ENCODE results near the gene CNBD2. TPM values are rescaled to one million over a fixed set of nuclear protein-coding genes. Genes with fewer than 3 reads are reported as not detected.
A peak's percentile ranks its signal among the peaks of the same experiment; 100 is the strongest.

The CNBD2 gene
- total RNA-seq, 6 donors from 2014 or later: 2.2 to 4.2 (median 3.7) TPM; not detected in 1

GRCh38 chr20:36010076-36010475 lies 41.7 kb downstream of the CNBD2 start:
- Histone ChIP-seq H3K4me3 (no peak overlapping the region), H3K36me3 (no peaks in the 10 kb centered on the region), H3K27ac (peak overlapping the region in 1 of 4 donors; percentile 48), H3K9me3 (no peaks in the 10 kb centered on the region), H3K27me3 (no peaks in the 10 kb centered on the region), H3K4me1 (peaks cover 0 to 7% (median 0%) of the 10 kb centered on the region in 4 donors)
- DNase-seq (peak in 1 of 2 donors; percentile 66), ATAC-seq (ENCODE audit: low FRiP score in 2 of 2) (peak in 1 of 2 donors; percentile 65)
- WGBS, 2 donors: 70 to 87% methylated on average over 3 to 4 of the region's 4 CpGs
- TF ChIP-seq POLR2AphosphoS5 (IDR thresholded peaks at IDR 0.05) (peak in 1 of 2 donors; percentile 15), POLR2A (IDR thresholded peaks at IDR 0.05) (no peak)

DNA sequence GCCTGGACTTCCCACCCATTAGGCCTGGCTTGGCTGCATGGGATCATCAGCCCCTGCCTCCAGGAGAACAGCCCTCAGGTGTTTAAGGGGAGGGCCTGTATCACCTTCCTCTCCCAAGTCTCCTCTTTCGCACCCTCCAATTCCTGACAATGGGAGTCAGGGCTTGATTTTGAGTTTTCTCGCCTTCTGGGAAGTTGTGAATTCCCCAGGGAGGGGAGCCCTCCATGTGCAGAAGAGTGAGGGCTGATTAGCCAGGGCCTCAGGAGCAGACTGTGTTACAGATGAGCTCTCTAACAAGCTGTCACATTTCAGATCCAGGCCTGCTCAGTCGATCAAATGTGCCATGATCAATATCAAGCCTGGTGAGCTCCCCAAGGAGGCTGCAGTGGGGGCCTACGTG lies 42.4 kb downstream of the CNBD2 start:
- no peak for DNase-seq
- no peak for ATAC-seq (ENCODE audit: low FRiP score in 2 of 2)
- WGBS, 2 donors: 89 to 91% methylated on average over 4 of the region's 4 CpGs
- no peaks in the 10 kb centered on the region for H3K36me3 ChIP-seq
- peaks cover 0 to 7% (median 0%) of the 10 kb centered on the region in 4 donors for H3K4me1 ChIP-seq
- H3K9me3 ChIP-seq: no peaks in the 10 kb centered on the region
- TF ChIP-seq, protein P1, sequence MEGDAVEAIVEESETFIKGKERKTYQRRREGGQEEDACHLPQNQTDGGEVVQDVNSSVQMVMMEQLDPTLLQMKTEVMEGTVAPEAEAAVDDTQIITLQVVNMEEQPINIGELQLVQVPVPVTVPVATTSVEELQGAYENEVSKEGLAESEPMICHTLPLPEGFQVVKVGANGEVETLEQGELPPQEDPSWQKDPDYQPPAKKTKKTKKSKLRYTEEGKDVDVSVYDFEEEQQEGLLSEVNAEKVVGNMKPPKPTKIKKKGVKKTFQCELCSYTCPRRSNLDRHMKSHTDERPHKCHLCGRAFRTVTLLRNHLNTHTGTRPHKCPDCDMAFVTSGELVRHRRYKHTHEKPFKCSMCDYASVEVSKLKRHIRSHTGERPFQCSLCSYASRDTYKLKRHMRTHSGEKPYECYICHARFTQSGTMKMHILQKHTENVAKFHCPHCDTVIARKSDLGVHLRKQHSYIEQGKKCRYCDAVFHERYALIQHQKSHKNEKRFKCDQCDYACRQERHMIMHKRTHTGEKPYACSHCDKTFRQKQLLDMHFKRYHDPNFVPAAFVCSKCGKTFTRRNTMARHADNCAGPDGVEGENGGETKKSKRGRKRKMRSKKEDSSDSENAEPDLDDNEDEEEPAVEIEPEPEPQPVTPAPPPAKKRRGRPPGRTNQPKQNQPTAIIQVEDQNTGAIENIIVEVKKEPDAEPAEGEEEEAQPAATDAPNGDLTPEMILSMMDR (IDR thresholded peaks at IDR 0.05): no peak
- no peak for TF ChIP-seq EP300 (IDR thresholded peaks at IDR 0.05)
- no peak for TF ChIP-seq POLR2A (IDR thresholded peaks at IDR 0.05)
- no peak for TF ChIP-seq POLR2AphosphoS5 (IDR thresholded peaks at IDR 0.05)
- no peak overlapping the region for H3K4me3 ChIP-seq
- peak overlapping the region in 1 of 4 donors; percentile 48 for H3K27ac ChIP-seq
- no peaks in the 10 kb centered on the region for H3K27me3 ChIP-seq

GRCh38 chr20:36015806-36016403 lies 47.5 kb downstream of the CNBD2 start:
- Histone ChIP-seq H3K27ac (no peak overlapping the region), H3K27me3 (no peaks in the 10 kb centered on the region), H3K4me3 (no peak overlapping the region), H3K4me1 (peaks cover 10 to 20% (median 14%) of the 10 kb centered on the region in 4 donors), H3K9me3 (no peaks in the 10 kb centered on the region), H3K36me3 (no peaks in the 10 kb centered on the region)
- ATAC-seq (ENCODE audit: low FRiP score in 2 of 2) (no peak), DNase-seq (no peak)
- TF ChIP-seq POLR2AphosphoS5 (IDR thresholded peaks at IDR 0.05) (no peak), POLR2A (IDR thresholded peaks at IDR 0.05) (no peak), EP300 (IDR thresholded peaks at IDR 0.05) (no peak)
- TF ChIP-seq, protein P1 (IDR thresholded peaks at IDR 0.05): no peak
- WGBS, 2 donors: 79 to 95% methylated on average over 1 of the region's 1 CpG

- Histone ChIP-seq H3K27me3 (no peaks in the 10 kb centered on the region), H3K27ac (peak overlapping the region; percentile 39 to 77 (median 64)), H3K4me3 (no peak overlapping the region), H3K36me3 (no peaks in the 10 kb centered on the region), H3K4me1 (peaks cover 10 to 20% (median 14%) of the 10 kb centered on the region in 4 donors), H3K9me3 (no peaks in the 10 kb centered on the region)
- TF ChIP-seq EP300 (IDR thresholded peaks at IDR 0.05) (no peak), POLR2A (IDR thresholded peaks at IDR 0.05) (no peak), POLR2AphosphoS5 (IDR thresholded peaks at IDR 0.05) (no peak)
- TF ChIP-seq, protein P1 (IDR thresholded peaks at IDR 0.05): no peak
- ATAC-seq (ENCODE audit: low FRiP score in 2 of 2) (peak; percentile 54 to 94), DNase-seq (peak; percentile 36 to 65)
- WGBS, 2 donors: 56 to 60% methylated on average over 11 of the region's 11 CpGs
These were observed 48.9 kb downstream of the CNBD2 start for GRCh38 chr20:36017048-36017951.
